PFSK-1 (cell line): Measurements from ENCODE around the gene FH.

Experiments used
- POLR2AphosphoS5 ChIP-seq: IDR thresholded peaks from 2 replicates; pipeline ENCODE4 v1.6.1; 2012; ENCODE audit warnings: low read depth, mild to moderate bottlenecking, control low read depth, low read length, moderate library complexity
- REST ChIP-seq, 2 experiments: IDR thresholded peaks; 2 replicates each; pipeline versions ENCODE4 v1.6.1 to v1.8.0; 2011 to 2012; ENCODE audit warnings: low read depth in 2 of 2, low read length in 2 of 2, control low read depth in 1 of 2, inconsistent platforms in 1 of 2, mild to moderate bottlenecking in 1 of 2, moderate library complexity in 1 of 2; ENCODE audit not compliant: insufficient read depth in 1 of 2

GRCh38 chr1:241464985-241465384, 54.6 kb downstream of the FH start:
- no peak for TF ChIP-seq POLR2AphosphoS5
- TF ChIP-seq REST (IDR thresholded peaks at IDR 0.05; ENCODE audit: insufficient read depth in 1 of 2, low read depth in 2 of 2, low read length in 2 of 2), result no peak
